ENCODE results near the gene OR5K4.
"Not testable (repeated sequence)": the region's sequence is repeated elsewhere in the genome, so short reads cannot be mapped to it uniquely, and the experiment has no call there.

OR5K4 gene

DNA sequence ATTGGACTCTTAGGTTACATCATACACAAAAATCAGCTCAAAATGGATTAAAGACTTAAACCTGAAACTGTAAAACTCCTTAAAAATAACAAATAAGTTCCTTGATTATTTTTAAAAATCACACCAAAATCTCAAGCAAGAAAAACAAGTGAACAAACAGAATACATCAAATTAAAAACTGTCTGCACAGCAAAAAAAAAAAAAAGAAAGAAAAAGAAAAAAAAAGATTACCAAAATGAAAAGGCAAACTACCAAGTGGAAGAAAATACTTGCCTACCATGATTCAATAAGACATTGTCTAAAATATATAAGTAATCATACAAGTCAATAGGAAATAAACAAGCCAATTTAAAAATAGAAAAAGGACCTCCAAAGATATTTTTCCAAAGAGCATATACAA is 17.5 kb downstream of the OR5K4 start:
- DNase-seq (ENCODE audit: low spot score), result no peak

DNA sequence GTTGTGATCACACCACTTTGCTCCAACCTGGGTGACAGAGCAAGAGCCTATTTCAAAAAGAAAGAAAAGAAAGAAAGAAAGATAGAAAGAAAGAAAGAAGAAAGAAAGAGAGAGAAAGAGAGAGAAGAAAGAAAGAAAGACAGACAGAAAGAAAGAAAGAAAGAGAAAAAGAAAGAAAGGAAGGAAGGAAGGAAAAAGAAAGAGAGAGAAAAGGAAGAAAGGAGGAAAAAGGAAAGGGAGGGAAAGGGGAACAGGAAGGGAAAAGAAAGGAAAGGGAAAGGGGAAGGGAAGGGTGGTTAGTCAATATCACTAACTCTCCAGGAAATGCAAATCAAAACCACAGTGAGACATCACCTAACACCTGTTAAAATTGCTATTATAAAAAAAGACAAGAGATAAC is 18.2 kb downstream of the OR5K4 start:
- no peak for DNase-seq (ENCODE audit: low spot score)

DNA sequence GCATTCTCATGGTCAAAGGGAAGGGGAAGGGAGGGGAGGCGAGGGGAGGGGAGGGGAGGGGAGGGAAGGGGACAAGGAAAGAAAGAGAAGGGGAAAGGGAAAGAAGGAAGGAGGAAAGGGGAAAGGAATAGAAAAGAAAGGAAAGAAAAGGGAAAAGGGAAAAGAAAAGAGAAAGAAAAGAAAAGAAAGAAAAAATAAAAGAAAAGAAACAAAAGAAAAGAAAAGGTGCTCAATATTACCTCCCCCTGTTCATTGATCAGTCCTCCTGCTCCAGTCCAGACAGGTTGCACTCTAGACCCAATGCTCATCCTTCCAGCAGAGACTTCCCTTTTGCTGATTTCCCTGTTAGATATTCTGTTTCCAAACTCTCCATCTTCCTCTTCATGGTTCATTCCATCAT is 18.8 kb downstream of the OR5K4 start:
- DNase-seq (ENCODE audit: low spot score), result no peak

DNA sequence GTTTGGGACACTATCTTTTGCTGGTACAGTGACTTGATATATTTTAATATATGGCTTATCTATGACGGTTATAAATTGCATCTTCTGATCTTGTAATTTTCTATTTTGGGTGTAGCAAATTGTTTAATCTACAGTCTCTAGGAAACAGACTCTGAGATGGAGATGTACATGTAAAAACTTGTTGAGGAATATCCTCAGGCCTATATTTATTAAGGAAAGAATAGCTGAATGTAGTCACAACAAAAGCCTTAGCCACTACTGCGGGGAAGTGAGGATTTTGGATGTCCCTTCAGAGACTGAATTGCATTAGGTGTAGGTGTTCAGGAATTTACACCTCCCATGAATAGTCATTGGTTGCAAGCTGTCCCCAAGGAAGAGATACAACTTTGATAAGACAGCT is 23.0 kb downstream of the OR5K4 start:
- no peak for DNase-seq (ENCODE audit: low spot score)

DNA sequence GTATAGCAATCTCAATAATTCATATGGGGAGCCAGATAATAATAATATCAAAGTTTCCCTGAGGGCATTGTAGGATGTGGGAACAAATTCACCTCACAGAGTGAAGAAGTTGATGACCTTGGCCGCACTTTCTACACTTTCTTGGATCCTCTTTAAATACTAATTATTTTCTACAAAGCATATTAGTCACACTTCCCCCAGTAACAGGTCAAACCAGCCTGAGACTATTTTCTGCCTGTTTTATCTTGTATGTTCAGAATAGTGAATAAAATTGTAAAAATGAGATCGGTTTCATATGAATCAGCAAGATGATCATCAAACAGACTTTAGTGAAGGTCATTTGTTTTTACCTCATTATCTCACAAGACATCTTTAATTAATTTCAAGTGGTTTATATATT is 34.5 kb downstream of the OR5K4 start:
- DNase-seq (ENCODE audit: low spot score), result no peak

DNA sequence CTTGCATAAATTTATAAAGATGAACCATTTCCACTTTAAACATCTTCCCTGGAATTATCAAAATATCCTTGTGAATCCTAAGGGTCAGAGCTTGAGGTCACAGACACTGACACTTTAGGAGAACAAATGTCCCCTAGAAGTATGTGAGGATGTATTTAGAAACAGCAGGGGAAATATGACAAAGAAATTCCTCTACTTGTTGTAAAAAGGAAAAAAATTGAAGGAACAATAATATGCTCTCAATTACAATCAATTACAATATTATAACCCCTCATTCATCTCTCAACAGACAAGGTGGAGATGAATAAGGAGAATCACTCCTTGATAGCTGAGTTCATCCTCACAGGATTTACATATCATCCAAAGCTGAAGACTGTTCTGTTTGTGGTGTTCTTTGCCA is 36.7 kb downstream of the OR5K4 start, which contains the start of gene OR5K3:
TSS of gene OR5K3 (plus strand) at position 301 of the 400 bp plus-strand sequence. CDS start at position 301, 0 bp downstream.
- no peak for DNase-seq (ENCODE audit: low spot score)

DNA sequence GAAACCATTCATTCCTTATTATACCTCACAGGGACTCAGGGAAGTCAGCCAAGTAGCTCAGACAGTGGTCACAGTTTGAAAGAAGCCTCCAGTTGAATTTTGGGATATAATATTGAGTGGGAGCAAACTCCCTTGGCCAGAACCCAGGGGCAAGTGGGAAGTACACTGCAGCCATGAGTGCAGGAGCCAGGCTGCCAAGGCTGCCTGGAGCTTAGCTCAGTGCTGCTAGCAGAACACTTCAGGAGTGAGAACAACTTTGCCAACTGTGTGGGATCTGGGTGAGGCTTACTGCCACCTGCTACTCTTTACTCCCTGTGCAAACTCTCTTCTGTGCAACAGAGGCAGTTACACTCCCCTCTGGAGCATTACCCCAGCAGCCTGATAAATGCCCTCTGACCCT is 41.4 kb downstream of the OR5K4 start:
- no peak for DNase-seq (ENCODE audit: low spot score)

DNA sequence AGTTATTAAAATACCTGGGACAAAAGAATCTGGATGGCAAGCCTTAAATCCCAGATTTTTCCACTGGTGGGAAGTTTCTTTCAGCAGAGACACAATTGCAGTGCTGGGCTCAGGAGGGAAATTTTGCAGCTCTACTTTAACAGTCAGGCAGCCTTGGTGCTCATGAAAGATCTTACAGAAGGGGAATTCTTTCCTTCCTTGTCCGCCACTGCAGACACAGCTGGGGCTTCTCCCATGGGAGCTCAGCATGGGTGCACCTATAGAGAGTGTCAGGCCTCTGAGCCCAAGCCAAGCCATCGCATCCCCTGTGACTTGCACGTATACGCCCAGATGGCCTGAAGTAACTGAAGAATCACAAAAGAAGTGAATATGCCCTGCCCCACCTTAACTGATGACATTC is 42.8 kb downstream of the OR5K4 start:
- DNase-seq (ENCODE audit: low spot score), result not testable (repeated sequence)

DNA sequence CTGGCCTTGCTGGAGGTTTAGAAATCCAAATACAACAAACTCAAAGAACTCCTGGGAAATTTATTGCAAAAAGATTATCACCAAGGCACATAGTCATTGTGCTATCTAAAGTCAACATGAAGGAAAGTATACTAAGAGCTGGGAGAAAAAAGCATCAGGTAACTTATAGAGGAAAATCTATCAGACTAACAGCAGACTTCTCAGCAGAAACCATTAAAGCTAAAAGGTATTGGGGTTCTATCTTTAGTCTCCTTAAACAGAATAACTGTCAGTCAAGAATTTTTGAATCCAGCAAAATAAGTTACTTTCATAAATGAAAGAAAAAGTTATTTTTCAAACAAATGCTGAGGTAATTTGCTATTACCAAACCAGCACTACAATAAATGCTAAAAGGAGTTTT is 44.9 kb downstream of the OR5K4 start:
- DNase-seq (ENCODE audit: low spot score), result no peak

DNA sequence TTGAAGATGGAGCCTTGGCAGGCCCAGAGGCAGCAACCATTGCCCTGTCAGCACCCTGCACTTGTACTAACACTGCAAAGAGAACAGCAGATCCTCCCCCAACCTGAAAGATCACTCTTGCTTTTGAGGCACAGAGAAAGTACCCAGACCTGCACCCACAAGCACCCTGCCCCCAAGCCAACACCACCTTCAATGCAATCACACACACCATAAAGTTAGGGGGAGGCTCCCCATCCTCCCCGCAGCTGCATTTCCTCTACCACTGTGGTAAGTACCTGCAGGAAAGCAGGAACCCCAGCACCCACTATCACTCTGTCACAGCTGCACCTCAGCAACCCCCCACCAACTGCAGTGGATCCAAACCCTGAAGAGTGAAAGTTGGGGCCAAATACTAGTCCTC is 48.9 kb downstream of the OR5K4 start:
- no peak for DNase-seq (ENCODE audit: low spot score)

DNA sequence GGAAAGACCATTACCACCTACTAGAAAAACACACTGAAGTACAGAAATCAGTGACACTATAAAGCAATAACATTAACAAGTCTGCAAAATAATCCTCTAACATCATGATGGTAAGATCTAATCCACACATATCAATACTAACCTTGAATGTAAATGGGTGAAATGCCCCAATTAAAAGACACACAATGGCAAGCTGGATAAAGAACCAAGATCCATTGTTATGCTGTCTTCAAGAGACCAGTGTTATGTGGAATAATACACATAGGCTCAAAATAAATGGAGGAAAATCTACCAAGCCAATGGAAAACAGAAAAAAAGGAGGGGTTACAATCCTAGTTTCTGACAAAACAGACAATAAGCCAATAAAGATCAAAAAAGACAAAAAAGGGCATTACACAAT is 50.4 kb downstream of the OR5K4 start:
- no peak for DNase-seq (ENCODE audit: low spot score)
